Measurements from ENCODE around the gene NAA11. TPM values are rescaled to one million over a fixed set of nuclear protein-coding genes. Genes with fewer than 3 reads are reported as not detected.

NAA11 gene
- polyA plus RNA-seq (ENCODE audit: low read depth in 6 of 6) = not detected

GRCh38 chr4:79325864-79326328 is at the start of gene NAA11:
Gene NAA11, minus strand, starts transcription at chr4:79326061. Its CDS starts 184 bp downstream, at chr4:79325877.
- Mint-ChIP-seq H3K27ac (peak within 1 kb of the TSS in 1 of 6 donors; percentile 27), H3K9me3 (peaks cover 0 to 3% (median 0%) of the 10 kb centered on the region in 7 donors), H3K27me3 (no peaks in the 10 kb centered on the region), H3K4me1 (no peaks in the 10 kb centered on the region), H3K4me3 (no peak within 1 kb of the TSS), H3K36me3 (no peaks in the 10 kb centered on the region)
- ATAC-seq (ENCODE audit: low read depth in 2 of 2) (no peak), DNase-seq (no peak)

- Mint-ChIP-seq H3K27ac (no peak overlapping the region), H3K4me3 (no peak overlapping the region), H3K36me3 (no peaks in the 10 kb centered on the region), H3K27me3 (peaks cover 0 to 5% (median 0%) of the 10 kb centered on the region in 3 donors), H3K9me3 (peaks cover 0 to 4% (median 0%) of the 10 kb centered on the region in 7 donors), H3K4me1 (no peaks in the 10 kb centered on the region)
- DNase-seq = no peak
- ATAC-seq (ENCODE audit: low read depth in 2 of 2) = no peak
Observed at GRCh38 chr4:79370026-79370425, 44.2 kb upstream of the NAA11 start.

- H3K4me3 Mint-ChIP-seq = no peak overlapping the region
- DNase-seq (no peak), ATAC-seq (ENCODE audit: low read depth in 2 of 2) (no peak)
- peaks cover 0 to 4% (median 0%) of the 10 kb centered on the region in 7 donors for H3K9me3 Mint-ChIP-seq
- H3K36me3 Mint-ChIP-seq = no peaks in the 10 kb centered on the region
- peaks cover 0 to 5% (median 0%) of the 10 kb centered on the region in 3 donors for H3K27me3 Mint-ChIP-seq
- H3K27ac Mint-ChIP-seq = no peak overlapping the region
- H3K4me1 Mint-ChIP-seq = no peaks in the 10 kb centered on the region
Observed at GRCh38 chr4:79367096-79367495, 41.2 kb upstream of the NAA11 start.

- ATAC-seq (ENCODE audit: low read depth in 2 of 2) = no peak
Observed at GRCh38 chr4:79366422-79366821, 40.6 kb upstream of the NAA11 start.

GRCh38 chr4:79364061-79364460 is 38.2 kb upstream of the NAA11 start:
- H3K4me3 Mint-ChIP-seq = no peak overlapping the region
- no peaks in the 10 kb centered on the region for H3K4me1 Mint-ChIP-seq
- H3K27me3 Mint-ChIP-seq = peaks cover 0 to 5% (median 0%) of the 10 kb centered on the region in 3 donors
- H3K9me3 Mint-ChIP-seq = no peaks in the 10 kb centered on the region
- ATAC-seq (ENCODE audit: low read depth in 2 of 2) (no peak), DNase-seq (no peak)
- no peaks in the 10 kb centered on the region for H3K36me3 Mint-ChIP-seq
- no peak overlapping the region for H3K27ac Mint-ChIP-seq

More at GRCh38 chr4:79366422-79366821, 40.6 kb upstream of the NAA11 start:
- Mint-ChIP-seq H3K27ac (no peak overlapping the region), H3K27me3 (peaks cover 0 to 5% (median 0%) of the 10 kb centered on the region in 3 donors), H3K4me3 (no peak overlapping the region), H3K9me3 (peaks cover 0 to 4% (median 0%) of the 10 kb centered on the region in 7 donors), H3K4me1 (no peaks in the 10 kb centered on the region), H3K36me3 (no peaks in the 10 kb centered on the region)
- no peak for DNase-seq

GRCh38 chr4:79362626-79363025 is 36.8 kb upstream of the NAA11 start:
- no peak for ATAC-seq (ENCODE audit: low read depth in 2 of 2)
- Mint-ChIP-seq H3K27ac (no peak overlapping the region), H3K4me1 (no peaks in the 10 kb centered on the region)

GRCh38 chr4:79360006-79360405 is 34.1 kb upstream of the NAA11 start:
- Mint-ChIP-seq H3K9me3 (peaks cover 0 to 2% (median 0%) of the 10 kb centered on the region in 7 donors), H3K36me3 (no peaks in the 10 kb centered on the region), H3K4me3 (no peak overlapping the region), H3K4me1 (no peaks in the 10 kb centered on the region), H3K27ac (no peak overlapping the region), H3K27me3 (no peaks in the 10 kb centered on the region)
- ATAC-seq (ENCODE audit: low read depth in 2 of 2) (no peak), DNase-seq (no peak)

More at GRCh38 chr4:79362626-79363025, 36.8 kb upstream of the NAA11 start:
- no peaks in the 10 kb centered on the region for H3K9me3 Mint-ChIP-seq
- H3K4me3 Mint-ChIP-seq = no peak overlapping the region
- DNase-seq = no peak
- peaks cover 0 to 5% (median 0%) of the 10 kb centered on the region in 3 donors for H3K27me3 Mint-ChIP-seq
- no peaks in the 10 kb centered on the region for H3K36me3 Mint-ChIP-seq

- H3K4me3 Mint-ChIP-seq = no peak overlapping the region
- peaks cover 0 to 2% (median 0%) of the 10 kb centered on the region in 7 donors for H3K9me3 Mint-ChIP-seq
- no peaks in the 10 kb centered on the region for H3K4me1 Mint-ChIP-seq
- DNase-seq (no peak), ATAC-seq (ENCODE audit: low read depth in 2 of 2) (no peak)
- H3K27me3 Mint-ChIP-seq = no peaks in the 10 kb centered on the region
- no peaks in the 10 kb centered on the region for H3K36me3 Mint-ChIP-seq
- no peak overlapping the region for H3K27ac Mint-ChIP-seq
Observed at GRCh38 chr4:79358438-79358837, 32.6 kb upstream of the NAA11 start.

- no peak overlapping the region for H3K27ac Mint-ChIP-seq
- ATAC-seq (ENCODE audit: low read depth in 2 of 2) (no peak), DNase-seq (no peak)
- H3K36me3 Mint-ChIP-seq = no peaks in the 10 kb centered on the region
- H3K27me3 Mint-ChIP-seq = no peaks in the 10 kb centered on the region
- no peak overlapping the region for H3K4me3 Mint-ChIP-seq
- H3K4me1 Mint-ChIP-seq = no peaks in the 10 kb centered on the region
- H3K9me3 Mint-ChIP-seq = peaks cover 0 to 2% (median 0%) of the 10 kb centered on the region in 7 donors
Observed at GRCh38 chr4:79357365-79357764, 31.5 kb upstream of the NAA11 start.

GRCh38 chr4:79353075-79353474 is 27.2 kb upstream of the NAA11 start:
- Mint-ChIP-seq H3K36me3 (no peaks in the 10 kb centered on the region), H3K9me3 (peaks cover 0 to 13% (median 4%) of the 10 kb centered on the region in 7 donors), H3K4me3 (no peak overlapping the region), H3K4me1 (no peaks in the 10 kb centered on the region), H3K27ac (no peak overlapping the region), H3K27me3 (no peaks in the 10 kb centered on the region)
- no peak for ATAC-seq (ENCODE audit: low read depth in 2 of 2)
- DNase-seq = no peak

- Mint-ChIP-seq H3K27ac (no peak overlapping the region), H3K9me3 (peaks cover 6 to 26% (median 14%) of the 10 kb centered on the region in 7 donors), H3K4me1 (no peaks in the 10 kb centered on the region), H3K4me3 (no peak overlapping the region), H3K36me3 (no peaks in the 10 kb centered on the region), H3K27me3 (no peaks in the 10 kb centered on the region)
- ATAC-seq (ENCODE audit: low read depth in 2 of 2) (no peak), DNase-seq (no peak)
Observed at GRCh38 chr4:79348405-79348804, 22.5 kb upstream of the NAA11 start.

- H3K4me3 Mint-ChIP-seq = no peak overlapping the region
- DNase-seq (no peak), ATAC-seq (ENCODE audit: low read depth in 2 of 2) (no peak)
- no peak overlapping the region for H3K27ac Mint-ChIP-seq
- peaks cover 21 to 44% (median 28%) of the 10 kb centered on the region in 7 donors for H3K9me3 Mint-ChIP-seq
- no peaks in the 10 kb centered on the region for H3K27me3 Mint-ChIP-seq
- H3K36me3 Mint-ChIP-seq = peaks cover 0 to 16% of the 10 kb centered on the region in 2 donors
- H3K4me1 Mint-ChIP-seq = no peaks in the 10 kb centered on the region
Observed at GRCh38 chr4:79341893-79342653, 16.2 kb upstream of the NAA11 start.

- DNase-seq (no peak), ATAC-seq (ENCODE audit: low read depth in 2 of 2) (no peak)
- no peaks in the 10 kb centered on the region for H3K27me3 Mint-ChIP-seq
- H3K4me3 Mint-ChIP-seq = no peak overlapping the region
- no peaks in the 10 kb centered on the region for H3K4me1 Mint-ChIP-seq
- peaks cover 0 to 16% of the 10 kb centered on the region in 2 donors for H3K36me3 Mint-ChIP-seq
- peaks cover 19 to 36% (median 25%) of the 10 kb centered on the region in 7 donors for H3K9me3 Mint-ChIP-seq
- H3K27ac Mint-ChIP-seq = no peak overlapping the region
Observed at GRCh38 chr4:79340568-79340967, 14.7 kb upstream of the NAA11 start.

- H3K27me3 Mint-ChIP-seq = no peaks in the 10 kb centered on the region
- DNase-seq = no peak
Observed at GRCh38 chr4:79338148-79338547, 12.3 kb upstream of the NAA11 start.

More at GRCh38 chr4:79338148-79338547, 12.3 kb upstream of the NAA11 start:
- H3K4me3 Mint-ChIP-seq = no peak overlapping the region
- H3K27ac Mint-ChIP-seq = no peak overlapping the region
- peaks cover 14 to 24% (median 20%) of the 10 kb centered on the region in 7 donors for H3K9me3 Mint-ChIP-seq
- H3K36me3 Mint-ChIP-seq = peaks cover 0 to 16% of the 10 kb centered on the region in 2 donors
- H3K4me1 Mint-ChIP-seq = no peaks in the 10 kb centered on the region
- no peak for ATAC-seq (ENCODE audit: low read depth in 2 of 2)
